ENCODE results near the gene PDE2A.

- TF ChIP-seq, protein P1, sequence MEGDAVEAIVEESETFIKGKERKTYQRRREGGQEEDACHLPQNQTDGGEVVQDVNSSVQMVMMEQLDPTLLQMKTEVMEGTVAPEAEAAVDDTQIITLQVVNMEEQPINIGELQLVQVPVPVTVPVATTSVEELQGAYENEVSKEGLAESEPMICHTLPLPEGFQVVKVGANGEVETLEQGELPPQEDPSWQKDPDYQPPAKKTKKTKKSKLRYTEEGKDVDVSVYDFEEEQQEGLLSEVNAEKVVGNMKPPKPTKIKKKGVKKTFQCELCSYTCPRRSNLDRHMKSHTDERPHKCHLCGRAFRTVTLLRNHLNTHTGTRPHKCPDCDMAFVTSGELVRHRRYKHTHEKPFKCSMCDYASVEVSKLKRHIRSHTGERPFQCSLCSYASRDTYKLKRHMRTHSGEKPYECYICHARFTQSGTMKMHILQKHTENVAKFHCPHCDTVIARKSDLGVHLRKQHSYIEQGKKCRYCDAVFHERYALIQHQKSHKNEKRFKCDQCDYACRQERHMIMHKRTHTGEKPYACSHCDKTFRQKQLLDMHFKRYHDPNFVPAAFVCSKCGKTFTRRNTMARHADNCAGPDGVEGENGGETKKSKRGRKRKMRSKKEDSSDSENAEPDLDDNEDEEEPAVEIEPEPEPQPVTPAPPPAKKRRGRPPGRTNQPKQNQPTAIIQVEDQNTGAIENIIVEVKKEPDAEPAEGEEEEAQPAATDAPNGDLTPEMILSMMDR (IDR thresholded peaks at IDR 0.05) = no peak
- no peak for TF ChIP-seq POLR2AphosphoS5 (IDR thresholded peaks at IDR 0.05; ENCODE audit: low read depth, low read length)
- TF ChIP-seq TCF7L2 (IDR thresholded peaks at IDR 0.05; ENCODE audit: low read depth, low read length) = no peak
- TF ChIP-seq SIN3A (IDR thresholded peaks at IDR 0.05; ENCODE audit: borderline replicate concordance, insufficient read depth, low read depth, low read length) = no peak
Observed at GRCh38 chr11:72693271-72693968, 19.2 kb upstream of the PDE2A start.

Measured in Panc1 (cell line).